T47D (cell line): ENCODE data around the gene DYRK4.
"Not testable (repeated sequence)": the region's sequence is repeated elsewhere in the genome, so short reads cannot be mapped to it uniquely, and the experiment has no call there.

Source experiments
- DNase-seq, 2 experiments: peaks; one replicate each; pipeline versions ENCODE4 v3.0.0 to v3.0.0-alpha.2; 2011 to 2012; ENCODE audit warnings: low read depth in 1 of 2, low spot score in 1 of 2
- JUND ChIP-seq: IDR thresholded peaks from 2 replicates; pipeline ENCODE4 v1.6.1; 2012; ENCODE audit warnings: low read depth
- in situ Hi-C: cut with HindIII; loops from 2 replicates; pipeline ENCODE4 v1.10.0; 2016; ENCODE audit warnings: low sequenced_read_pairs, low pct_unique_long_range_greater_than_20kb

The DYRK4 gene

GRCh38 chr12:4562034-4562657 lies at the start of gene DYRK4:
DYRK4 (plus strand) TSS chr12:4562208; CDS start chr12:4562246, 38 bp downstream.
- in situ Hi-C loops, result no loop called here
- no peak for TF ChIP-seq JUND
- DNase-seq, result no peak

- no peak for TF ChIP-seq JUND
- in situ Hi-C loops, result no loop called here
- no peak for DNase-seq
Observed at GRCh38 chr12:4518106-4518728, 43.8 kb upstream of the DYRK4 start.

GRCh38 chr12:4523443-4523842 lies 38.6 kb upstream of the DYRK4 start:
- in situ Hi-C loops, DNase-seq: not testable (repeated sequence)

GRCh38 chr12:4526923-4527546 lies 35.0 kb upstream of the DYRK4 start:
- no peak for TF ChIP-seq JUND
- peak in 1 of 2 experiments; percentile 1 for DNase-seq
- in situ Hi-C loops, result no loop called here

- DNase-seq, result no peak
- in situ Hi-C loops, result no loop called here
Observed at GRCh38 chr12:4530160-4530559, 31.8 kb upstream of the DYRK4 start.

GRCh38 chr12:4530982-4531586 lies 30.9 kb upstream of the DYRK4 start:
- in situ Hi-C loops, result no loop called here
- no peak for TF ChIP-seq JUND
- no peak for DNase-seq

More at GRCh38 chr12:4530160-4530559, 31.8 kb upstream of the DYRK4 start:
- TF ChIP-seq JUND, result no peak

- no peak for DNase-seq
- in situ Hi-C loops, result no loop called here
- TF ChIP-seq JUND, result no peak
Observed at GRCh38 chr12:4535092-4535491, 26.9 kb upstream of the DYRK4 start.

GRCh38 chr12:4535871-4536270 lies 26.1 kb upstream of the DYRK4 start:
- in situ Hi-C loops, result no loop called here
- DNase-seq, result no peak
- no peak for TF ChIP-seq JUND

GRCh38 chr12:4538207-4539160 lies 23.5 kb upstream of the DYRK4 start, which contains the start of gene RAD51AP1:
RAD51AP1 (plus strand) TSS chr12:4538890; CDS start chr12:4538940, 50 bp downstream.
- in situ Hi-C loops, result no loop called here
- TF ChIP-seq JUND, result no peak
- peak; percentile 33 to 92 for DNase-seq

GRCh38 chr12:4539167-4539870 lies 22.7 kb upstream of the DYRK4 start:
- TF ChIP-seq JUND, result no peak
- no peak for DNase-seq
- in situ Hi-C loops, result no loop called here

- in situ Hi-C loops, result no loop called here
- no peak for DNase-seq
- no peak for TF ChIP-seq JUND
Observed at GRCh38 chr12:4540170-4540569, 21.8 kb upstream of the DYRK4 start.
